PFSK-1 (cell line): Measurements from ENCODE around the gene ICA1.

ENCODE experiments used
- TAF1 ChIP-seq: IDR thresholded peaks from 2 replicates; pipeline ENCODE4 v1.6.1; 2012; ENCODE audit warnings: low read length, control low read depth, borderline replicate concordance; ENCODE audit not compliant: insufficient read depth
- TF ChIP-seq, protein P1 (sequence below), 2 experiments: IDR thresholded peaks; 2 replicates each; pipeline versions ENCODE4 v1.6.1 to v1.8.0; 2011 to 2012; ENCODE audit warnings: low read depth in 2 of 2, low read length in 2 of 2, control low read depth in 1 of 2, inconsistent platforms in 1 of 2, mild to moderate bottlenecking in 1 of 2, moderate library complexity in 1 of 2; ENCODE audit not compliant: insufficient read depth in 1 of 2

GRCh38 chr7:8146106-8146787, 115.7 kb downstream of the ICA1 start:
- TF ChIP-seq TAF1, result no peak
- TF ChIP-seq, protein P1, sequence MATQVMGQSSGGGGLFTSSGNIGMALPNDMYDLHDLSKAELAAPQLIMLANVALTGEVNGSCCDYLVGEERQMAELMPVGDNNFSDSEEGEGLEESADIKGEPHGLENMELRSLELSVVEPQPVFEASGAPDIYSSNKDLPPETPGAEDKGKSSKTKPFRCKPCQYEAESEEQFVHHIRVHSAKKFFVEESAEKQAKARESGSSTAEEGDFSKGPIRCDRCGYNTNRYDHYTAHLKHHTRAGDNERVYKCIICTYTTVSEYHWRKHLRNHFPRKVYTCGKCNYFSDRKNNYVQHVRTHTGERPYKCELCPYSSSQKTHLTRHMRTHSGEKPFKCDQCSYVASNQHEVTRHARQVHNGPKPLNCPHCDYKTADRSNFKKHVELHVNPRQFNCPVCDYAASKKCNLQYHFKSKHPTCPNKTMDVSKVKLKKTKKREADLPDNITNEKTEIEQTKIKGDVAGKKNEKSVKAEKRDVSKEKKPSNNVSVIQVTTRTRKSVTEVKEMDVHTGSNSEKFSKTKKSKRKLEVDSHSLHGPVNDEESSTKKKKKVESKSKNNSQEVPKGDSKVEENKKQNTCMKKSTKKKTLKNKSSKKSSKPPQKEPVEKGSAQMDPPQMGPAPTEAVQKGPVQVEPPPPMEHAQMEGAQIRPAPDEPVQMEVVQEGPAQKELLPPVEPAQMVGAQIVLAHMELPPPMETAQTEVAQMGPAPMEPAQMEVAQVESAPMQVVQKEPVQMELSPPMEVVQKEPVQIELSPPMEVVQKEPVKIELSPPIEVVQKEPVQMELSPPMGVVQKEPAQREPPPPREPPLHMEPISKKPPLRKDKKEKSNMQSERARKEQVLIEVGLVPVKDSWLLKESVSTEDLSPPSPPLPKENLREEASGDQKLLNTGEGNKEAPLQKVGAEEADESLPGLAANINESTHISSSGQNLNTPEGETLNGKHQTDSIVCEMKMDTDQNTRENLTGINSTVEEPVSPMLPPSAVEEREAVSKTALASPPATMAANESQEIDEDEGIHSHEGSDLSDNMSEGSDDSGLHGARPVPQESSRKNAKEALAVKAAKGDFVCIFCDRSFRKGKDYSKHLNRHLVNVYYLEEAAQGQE (IDR thresholded peaks at IDR 0.05; ENCODE audit: insufficient read depth in 1 of 2, low read depth in 2 of 2, low read length in 2 of 2), result no peak
